SK-N-SH treated with all-trans-retinoic acid at 6 μM for 48 hours (cell line): ENCODE results near the gene IWS1.

Experiments used
- CREB5 ChIP-seq: fragments of 250-450 bp; sonication (Bioruptor Pico); IDR thresholded peaks from 2 replicates; pipeline ENCODE4 v1.5.1; 2020; ENCODE audit warnings: low read depth, mild to moderate bottlenecking, moderate library complexity
- CSRNP3 ChIP-seq: fragments of 250-450 bp; sonication (Bioruptor Pico); IDR thresholded peaks from 2 replicates; pipeline ENCODE4 v1.5.1; 2021; ENCODE audit warnings: mild to moderate bottlenecking, moderate library complexity
- ZC3H10 ChIP-seq: fragments of 250-450 bp; sonication (Bioruptor Pico); IDR thresholded peaks from 2 replicates; pipeline ENCODE4 v1.5.1; 2021; ENCODE audit warnings: mild to moderate bottlenecking, moderate library complexity
- ZFP30 ChIP-seq: fragments of 450-650 bp; formaldehyde crosslinking; IDR thresholded peaks from 2 replicates; pipeline ENCODE4 v1.5.0; 2022; ENCODE audit warnings: mild to moderate bottlenecking, moderate library complexity

- no peak for TF ChIP-seq CSRNP3 (CRISPR knock-in tag)
- TF ChIP-seq ZFP30 (CRISPR knock-in tag): no peak
- TF ChIP-seq ZC3H10 (CRISPR knock-in tag): no peak
- TF ChIP-seq CREB5 (CRISPR knock-in tag): no peak
These were observed 44.3 kb downstream of the IWS1 start for GRCh38 chr2:127482031-127482430.
